GM12872 (cell line): ENCODE results near the gene HECW1.

Experiments used
- CTCF ChIP-seq: IDR thresholded peaks from 3 replicates; pipeline ENCODE4 v1.5.1; 2011; ENCODE audit warnings: low read depth, mild to moderate bottlenecking, low read length, moderate library complexity; ENCODE audit not compliant: insufficient read depth

Gene HECW1

GRCh38 chr7:43516581-43517342 is 404.3 kb downstream of the HECW1 start:
- TF ChIP-seq CTCF, result no peak

GRCh38 chr7:43517464-43517863 is 405.0 kb downstream of the HECW1 start:
- no peak for TF ChIP-seq CTCF

GRCh38 chr7:43520201-43520600 is 407.8 kb downstream of the HECW1 start:
- TF ChIP-seq CTCF, result no peak

- no peak for TF ChIP-seq CTCF
Measured at GRCh38 chr7:43522406-43523156, 410.1 kb downstream of the HECW1 start.

GRCh38 chr7:43528576-43529354 is 416.3 kb downstream of the HECW1 start:
- TF ChIP-seq CTCF, result no peak

- TF ChIP-seq CTCF, result no peak
Measured at GRCh38 chr7:43530553-43531410, 418.3 kb downstream of the HECW1 start.
